ENCODE results near the gene USP17L19. TPM values are rescaled to one million over a fixed set of nuclear protein-coding genes. Genes with fewer than 3 reads are reported as not detected.
"Not testable (repeated sequence)": the region's sequence is repeated elsewhere in the genome, so short reads cannot be mapped to it uniquely, and the experiment has no call there.

USP17L19 gene, protein sequence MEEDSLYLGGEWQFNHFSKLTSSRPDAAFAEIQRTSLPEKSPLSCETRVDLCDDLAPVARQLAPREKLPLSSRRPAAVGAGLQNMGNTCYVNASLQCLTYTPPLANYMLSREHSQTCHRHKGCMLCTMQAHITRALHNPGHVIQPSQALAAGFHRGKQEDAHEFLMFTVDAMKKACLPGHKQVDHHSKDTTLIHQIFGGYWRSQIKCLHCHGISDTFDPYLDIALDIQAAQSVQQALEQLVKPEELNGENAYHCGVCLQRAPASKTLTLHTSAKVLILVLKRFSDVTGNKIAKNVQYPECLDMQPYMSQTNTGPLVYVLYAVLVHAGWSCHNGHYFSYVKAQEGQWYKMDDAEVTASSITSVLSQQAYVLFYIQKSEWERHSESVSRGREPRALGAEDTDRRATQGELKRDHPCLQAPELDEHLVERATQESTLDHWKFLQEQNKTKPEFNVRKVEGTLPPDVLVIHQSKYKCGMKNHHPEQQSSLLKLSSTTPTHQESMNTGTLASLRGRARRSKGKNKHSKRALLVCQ
- total RNA-seq, result not detected
- long read RNA-seq, result 0 reads

DNA sequence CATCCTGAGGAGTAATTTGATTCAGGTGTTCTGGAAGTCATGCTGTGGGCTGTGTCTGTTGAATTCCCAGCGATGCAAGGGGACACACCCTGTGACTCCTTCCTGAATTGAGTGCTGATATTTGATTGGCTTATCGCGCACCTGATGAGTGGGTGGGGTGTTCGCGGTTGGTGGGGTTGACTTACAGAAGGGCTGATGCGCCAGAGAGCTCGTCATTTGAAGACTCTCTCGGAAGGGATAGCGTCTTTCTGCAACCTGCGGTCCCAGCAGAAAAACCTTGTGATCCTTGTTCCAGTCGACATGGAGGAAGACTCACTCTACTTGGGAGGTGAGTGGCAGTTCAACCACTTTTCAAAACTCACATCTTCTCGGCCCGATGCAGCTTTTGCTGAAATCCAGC lies at the start of gene USP17L19:
USP17L19 (plus strand) TSS at position 301 of the 400 bp plus-strand sequence; CDS start at position 301, 0 bp downstream.
- H3K4me3 ChIP-seq; DNase-seq; H3K4me1 ChIP-seq; H3K36me3 ChIP-seq; intact Hi-C loops (cut with DNase I); H3K9me3 ChIP-seq; H3K27me3 ChIP-seq; H3K27ac ChIP-seq; ATAC-seq: not testable (repeated sequence)
- WGBS (ENCODE audit: insufficient coverage, low coverage, low lambda C conversion rate, missing lambda C conversion rate), result no CpG with 5 or more reads among the region's 13 CpGs

DNA sequence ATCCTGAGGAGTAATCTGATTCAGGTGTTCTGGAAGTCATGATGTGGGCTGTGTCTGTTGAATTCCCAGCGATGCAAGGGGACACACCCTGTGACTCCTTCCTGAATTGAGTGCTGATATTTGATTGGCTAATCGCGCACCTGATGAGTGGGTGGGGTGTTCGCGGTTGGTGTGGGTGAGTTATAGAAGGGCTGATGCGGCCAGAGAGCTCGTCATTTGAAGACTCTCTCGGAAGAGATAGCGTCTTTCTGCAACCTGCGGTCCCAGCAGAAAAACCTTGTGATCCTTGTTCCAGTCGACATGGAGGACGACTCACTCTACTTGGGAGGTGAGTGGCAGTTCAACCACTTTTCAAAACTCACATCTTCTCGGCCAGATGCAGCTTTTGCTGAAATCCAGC lies 42.8 kb upstream of the USP17L19 start, which contains the start of gene USP17L10:
USP17L10 (plus strand) TSS at position 301 of the 400 bp plus-strand sequence; CDS start at position 301, 0 bp downstream.
- H3K4me1 ChIP-seq; H3K36me3 ChIP-seq; H3K9me3 ChIP-seq; H3K27me3 ChIP-seq; DNase-seq; intact Hi-C loops (cut with DNase I); H3K27ac ChIP-seq; H3K4me3 ChIP-seq; ATAC-seq: not testable (repeated sequence)
- no CpG with 5 or more reads among the region's 13 CpGs for WGBS (ENCODE audit: insufficient coverage, low coverage, low lambda C conversion rate, missing lambda C conversion rate)

DNA sequence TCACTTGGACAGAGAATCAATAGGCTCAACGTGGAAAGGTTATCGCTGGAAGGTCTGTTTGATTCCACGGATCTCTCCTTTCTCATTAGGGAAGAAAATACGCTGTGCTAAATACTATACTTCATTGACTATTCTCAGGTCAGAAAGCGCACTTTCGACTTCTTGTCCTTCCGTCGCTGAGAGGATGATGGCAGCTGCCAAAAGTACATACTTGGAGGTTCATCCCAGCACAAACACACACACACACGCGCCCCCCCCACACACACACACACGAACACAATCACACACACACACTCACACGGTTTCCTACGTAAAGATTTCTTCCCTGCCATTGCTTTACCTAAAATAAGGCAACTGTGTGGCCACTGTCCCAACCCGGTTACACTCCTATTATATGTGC lies 38.5 kb upstream of the USP17L19 start:
- H3K27ac ChIP-seq; H3K36me3 ChIP-seq; ATAC-seq; H3K4me1 ChIP-seq; H3K4me3 ChIP-seq; H3K9me3 ChIP-seq; H3K27me3 ChIP-seq; intact Hi-C loops (cut with DNase I): not testable (repeated sequence)
- WGBS (ENCODE audit: insufficient coverage, low coverage, low lambda C conversion rate, missing lambda C conversion rate), result 64% methylated on average over 13 of the region's 14 CpGs
- peak in 2 of 3 donors; percentile 7 to 17 for DNase-seq

DNA sequence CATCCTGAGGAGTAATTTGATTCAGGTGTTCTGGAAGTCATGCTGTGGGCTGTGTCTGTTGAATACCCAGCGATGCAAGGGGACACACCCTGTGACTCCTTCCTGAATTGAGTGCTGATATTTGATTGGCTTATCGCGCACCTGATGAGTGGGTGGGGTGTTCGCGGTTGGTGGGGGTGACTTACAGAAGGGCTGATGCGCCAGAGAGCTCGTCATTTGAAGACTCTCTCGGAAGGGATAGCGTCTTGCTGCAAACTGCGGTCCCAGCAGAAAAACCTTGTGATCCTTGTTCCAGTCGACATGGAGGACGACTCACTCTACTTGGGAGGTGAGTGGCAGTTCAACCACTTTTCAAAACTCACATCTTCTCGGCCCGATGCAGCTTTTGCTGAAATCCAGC lies 38.1 kb upstream of the USP17L19 start, which contains the start of gene USP17L11:
USP17L11 (plus strand) TSS at position 301 of the 400 bp plus-strand sequence; CDS start at position 301, 0 bp downstream.
- ATAC-seq; H3K27ac ChIP-seq; H3K4me1 ChIP-seq; H3K4me3 ChIP-seq; H3K9me3 ChIP-seq; H3K36me3 ChIP-seq; H3K27me3 ChIP-seq; intact Hi-C loops (cut with DNase I); DNase-seq: not testable (repeated sequence)
- WGBS (ENCODE audit: insufficient coverage, low coverage, low lambda C conversion rate, missing lambda C conversion rate), result no CpG with 5 or more reads among the region's 14 CpGs

DNA sequence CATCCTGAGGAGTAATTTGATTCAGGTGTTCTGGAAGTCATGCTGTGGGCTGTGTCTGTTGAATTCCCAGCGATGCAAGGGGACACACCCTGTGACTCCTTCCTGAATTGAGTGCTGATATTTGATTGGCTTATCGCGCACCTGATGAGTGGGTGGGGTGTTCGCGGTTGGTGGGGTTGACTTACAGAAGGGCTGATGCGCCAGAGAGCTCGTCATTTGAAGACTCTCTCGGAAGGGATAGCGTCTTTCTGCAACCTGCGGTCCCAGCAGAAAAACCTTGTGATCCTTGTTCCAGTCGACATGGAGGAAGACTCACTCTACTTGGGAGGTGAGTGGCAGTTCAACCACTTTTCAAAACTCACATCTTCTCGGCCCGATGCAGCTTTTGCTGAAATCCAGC lies 33.3 kb upstream of the USP17L19 start, which contains the start of gene USP17L12:
USP17L12 (plus strand) TSS at position 301 of the 400 bp plus-strand sequence; CDS start at position 301, 0 bp downstream.
- DNase-seq; H3K4me1 ChIP-seq; ATAC-seq; H3K36me3 ChIP-seq; H3K27me3 ChIP-seq; H3K4me3 ChIP-seq; intact Hi-C loops (cut with DNase I); H3K9me3 ChIP-seq; H3K27ac ChIP-seq: not testable (repeated sequence)
- no CpG with 5 or more reads among the region's 13 CpGs for WGBS (ENCODE audit: insufficient coverage, low coverage, low lambda C conversion rate, missing lambda C conversion rate)

DNA sequence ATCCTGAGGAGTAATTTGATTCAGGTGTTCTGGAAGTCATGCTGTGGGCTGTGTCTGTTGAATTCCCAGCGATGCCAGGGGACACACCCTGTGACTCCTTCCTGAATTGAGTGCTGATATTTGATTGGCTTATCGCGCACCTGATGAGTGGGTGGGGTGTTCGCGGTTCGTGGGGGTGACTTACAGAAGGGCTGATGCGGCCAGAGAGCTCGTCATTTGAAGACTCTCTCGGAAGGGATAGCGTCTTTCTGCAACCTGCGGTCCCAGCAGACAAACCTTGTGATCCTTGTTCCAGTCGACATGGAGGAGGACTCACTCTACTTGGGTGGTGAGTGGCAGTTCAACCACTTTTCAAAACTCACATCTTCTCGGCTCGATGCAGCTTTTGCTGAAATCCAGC lies 28.6 kb upstream of the USP17L19 start, which contains the start of gene USP17L13:
USP17L13 (plus strand) TSS at position 301 of the 400 bp plus-strand sequence; CDS start at position 301, 0 bp downstream.
- ATAC-seq; intact Hi-C loops (cut with DNase I); H3K4me1 ChIP-seq; H3K27ac ChIP-seq; H3K27me3 ChIP-seq; DNase-seq; H3K36me3 ChIP-seq; H3K9me3 ChIP-seq; H3K4me3 ChIP-seq: not testable (repeated sequence)
- WGBS (ENCODE audit: insufficient coverage, low coverage, low lambda C conversion rate, missing lambda C conversion rate), result no CpG with 5 or more reads among the region's 14 CpGs

DNA sequence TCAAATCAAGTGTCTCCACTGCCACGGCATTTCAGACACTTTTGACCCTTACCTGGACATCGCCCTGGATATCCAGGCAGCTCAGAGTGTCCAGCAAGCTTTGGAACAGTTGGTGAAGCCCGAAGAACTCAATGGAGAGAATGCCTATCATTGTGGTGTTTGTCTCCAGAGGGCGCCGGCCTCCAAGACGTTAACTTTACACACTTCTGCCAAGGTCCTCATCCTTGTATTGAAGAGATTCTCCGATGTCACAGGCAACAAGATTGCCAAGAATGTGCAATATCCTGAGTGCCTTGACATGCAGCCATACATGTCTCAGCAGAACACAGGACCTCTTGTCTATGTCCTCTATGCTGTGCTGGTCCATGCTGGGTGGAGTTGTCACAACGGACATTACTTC lies 22.9 kb upstream of the USP17L19 start:
- intact Hi-C loops (cut with DNase I); ATAC-seq; H3K27me3 ChIP-seq; H3K9me3 ChIP-seq; H3K4me3 ChIP-seq; H3K4me1 ChIP-seq; H3K36me3 ChIP-seq; H3K27ac ChIP-seq: not testable (repeated sequence)
- peak; percentile 7 to 16 (median 12) for DNase-seq
- WGBS (ENCODE audit: insufficient coverage, low coverage, low lambda C conversion rate, missing lambda C conversion rate), result 70% methylated on average over 5 of the region's 8 CpGs

DNA sequence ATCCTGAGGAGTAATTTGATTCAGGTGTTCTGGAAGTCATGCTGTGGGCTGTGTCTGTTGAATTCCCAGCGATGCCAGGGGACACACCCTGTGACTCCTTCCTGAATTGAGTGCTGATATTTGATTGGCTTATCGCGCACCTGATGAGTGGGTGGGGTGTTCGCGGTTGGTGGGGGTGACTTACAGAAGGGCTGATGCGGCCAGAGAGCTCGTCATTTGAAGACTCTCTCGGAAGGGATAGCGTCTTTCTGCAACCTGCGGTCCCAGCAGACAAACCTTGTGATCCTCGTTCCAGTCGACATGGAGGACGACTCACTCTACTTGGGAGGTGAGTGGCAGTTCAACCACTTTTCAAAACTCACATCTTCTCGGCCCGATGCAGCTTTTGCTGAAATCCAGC lies 19.1 kb upstream of the USP17L19 start, which contains the start of gene USP17L15:
USP17L15 (plus strand) TSS at position 301 of the 400 bp plus-strand sequence; CDS start at position 301, 0 bp downstream.
- H3K36me3 ChIP-seq; ATAC-seq; H3K4me1 ChIP-seq; H3K4me3 ChIP-seq; H3K9me3 ChIP-seq; H3K27me3 ChIP-seq; intact Hi-C loops (cut with DNase I); DNase-seq; H3K27ac ChIP-seq: not testable (repeated sequence)
- WGBS (ENCODE audit: insufficient coverage, low coverage, low lambda C conversion rate, missing lambda C conversion rate), result no CpG with 5 or more reads among the region's 15 CpGs

DNA sequence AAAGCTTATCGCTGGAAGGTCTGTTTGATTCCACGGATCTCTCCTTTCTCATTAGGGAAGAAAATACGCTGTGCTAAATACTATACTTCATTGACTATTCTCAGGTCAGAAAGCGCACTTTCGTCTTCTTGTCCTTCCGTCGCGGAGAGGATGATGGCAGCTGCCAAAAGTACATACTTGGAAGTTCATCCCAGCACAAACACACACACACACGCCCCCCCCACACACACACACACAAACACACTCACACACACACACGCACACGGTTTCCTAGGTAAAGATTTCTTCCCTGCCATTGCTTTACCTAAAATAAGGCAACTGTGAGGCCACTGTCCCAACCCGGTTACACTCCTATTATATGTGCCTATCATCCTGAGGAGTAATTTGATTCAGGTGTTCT lies 14.7 kb upstream of the USP17L19 start:
- H3K36me3 ChIP-seq; intact Hi-C loops (cut with DNase I); H3K27me3 ChIP-seq; H3K27ac ChIP-seq; H3K4me1 ChIP-seq; ATAC-seq; H3K4me3 ChIP-seq; H3K9me3 ChIP-seq: not testable (repeated sequence)
- peak in 2 of 3 donors; percentile 24 to 36 for DNase-seq
- 60% methylated on average over 5 of the region's 12 CpGs for WGBS (ENCODE audit: insufficient coverage, low coverage, low lambda C conversion rate, missing lambda C conversion rate)

DNA sequence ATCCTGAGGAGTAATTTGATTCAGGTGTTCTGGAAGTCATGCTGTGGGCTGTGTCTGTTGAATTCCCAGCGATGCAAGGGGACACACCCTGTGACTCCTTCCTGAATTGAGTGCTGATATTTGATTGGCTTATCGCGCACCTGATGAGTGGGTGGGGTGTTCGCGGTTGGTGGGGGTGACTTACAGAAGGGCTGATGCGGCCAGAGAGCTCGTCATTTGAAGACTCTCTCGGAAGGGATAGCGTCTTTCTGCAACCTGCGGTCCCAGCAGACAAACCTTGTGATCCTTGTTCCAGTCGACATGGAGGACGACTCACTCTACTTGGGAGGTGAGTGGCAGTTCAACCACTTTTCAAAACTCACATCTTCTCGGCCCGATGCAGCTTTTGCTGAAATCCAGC lies 9.6 kb upstream of the USP17L19 start, which contains the start of gene USP17L17:
USP17L17 (plus strand) TSS at position 301 of the 400 bp plus-strand sequence; CDS start at position 301, 0 bp downstream.
- H3K4me3 ChIP-seq; DNase-seq; H3K9me3 ChIP-seq; ATAC-seq; H3K27me3 ChIP-seq; H3K27ac ChIP-seq; H3K36me3 ChIP-seq; intact Hi-C loops (cut with DNase I); H3K4me1 ChIP-seq: not testable (repeated sequence)
- 77% methylated on average over 13 of the region's 14 CpGs for WGBS (ENCODE audit: insufficient coverage, low coverage, low lambda C conversion rate, missing lambda C conversion rate)
